ENCODE data around the gene SPDYE6.
"Not testable (repeated sequence)": the region's sequence is repeated elsewhere in the genome, so short reads cannot be mapped to it uniquely, and the experiment has no call there.

SPDYE6 gene

GRCh38 chr7:102326157-102326889 is 29.9 kb downstream of the SPDYE6 start:
- H3K27ac Mint-ChIP-seq, result no peak overlapping the region
- H3K36me3 Mint-ChIP-seq, result no peaks in the 10 kb centered on the region
- peaks cover 6% of the 10 kb centered on the region for H3K27me3 Mint-ChIP-seq
- H3K4me3 Mint-ChIP-seq, result no peak overlapping the region
- no peaks in the 10 kb centered on the region for H3K9me3 Mint-ChIP-seq
- H3K4me1 Mint-ChIP-seq, result no peaks in the 10 kb centered on the region

DNA sequence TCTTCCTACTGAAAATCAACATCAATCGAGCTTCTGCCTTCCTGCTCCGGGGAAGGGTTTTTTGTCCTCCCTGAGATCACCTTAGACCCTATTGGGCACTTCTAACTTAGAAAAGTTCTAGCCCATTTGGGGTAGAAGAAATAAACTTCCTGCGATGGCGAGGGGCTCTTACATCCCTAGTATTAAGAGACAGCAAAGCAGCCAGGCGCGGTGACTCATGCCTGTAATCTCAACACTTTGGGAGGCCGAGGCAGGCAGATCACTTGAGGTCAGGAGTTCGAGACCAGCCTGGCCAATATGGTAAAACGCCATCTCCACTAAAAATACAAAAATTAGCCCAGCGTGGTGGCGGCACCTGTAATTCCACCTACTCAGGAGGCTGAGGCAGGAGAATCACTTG is 31.1 kb downstream of the SPDYE6 start:
- H3K27ac Mint-ChIP-seq, H3K4me3 Mint-ChIP-seq, H3K27me3 Mint-ChIP-seq, H3K36me3 Mint-ChIP-seq, H3K4me1 Mint-ChIP-seq, H3K9me3 Mint-ChIP-seq: not testable (repeated sequence)

DNA sequence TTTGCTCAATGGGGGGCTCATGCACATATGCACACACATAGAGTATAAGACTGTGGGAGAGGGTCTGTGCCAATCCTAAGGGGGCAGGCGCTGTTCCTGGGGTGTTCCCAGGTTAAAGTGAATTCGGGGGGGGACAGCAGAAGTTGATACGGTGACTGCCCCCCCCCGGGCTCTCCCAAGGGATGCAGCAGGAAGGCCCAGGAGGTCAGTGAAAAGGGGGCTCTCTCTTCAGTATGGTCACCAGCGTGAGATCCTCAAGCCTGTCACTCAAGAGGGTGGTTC is 32.4 kb downstream of the SPDYE6 start:
- Mint-ChIP-seq H3K36me3 (no peaks in the 10 kb centered on the region), H3K4me3 (no peak overlapping the region), H3K27ac (no peak overlapping the region), H3K9me3 (no peaks in the 10 kb centered on the region), H3K4me1 (no peaks in the 10 kb centered on the region), H3K27me3 (peaks cover 6% of the 10 kb centered on the region)

GRCh38 chr7:102322202-102322715 is 34.0 kb downstream of the SPDYE6 start:
- Mint-ChIP-seq H3K36me3 (no peaks in the 10 kb centered on the region), H3K4me3 (no peak overlapping the region), H3K4me1 (no peaks in the 10 kb centered on the region), H3K27me3 (peaks cover 2% of the 10 kb centered on the region), H3K27ac (peak overlapping the region; percentile 46), H3K9me3 (no peaks in the 10 kb centered on the region)

DNA sequence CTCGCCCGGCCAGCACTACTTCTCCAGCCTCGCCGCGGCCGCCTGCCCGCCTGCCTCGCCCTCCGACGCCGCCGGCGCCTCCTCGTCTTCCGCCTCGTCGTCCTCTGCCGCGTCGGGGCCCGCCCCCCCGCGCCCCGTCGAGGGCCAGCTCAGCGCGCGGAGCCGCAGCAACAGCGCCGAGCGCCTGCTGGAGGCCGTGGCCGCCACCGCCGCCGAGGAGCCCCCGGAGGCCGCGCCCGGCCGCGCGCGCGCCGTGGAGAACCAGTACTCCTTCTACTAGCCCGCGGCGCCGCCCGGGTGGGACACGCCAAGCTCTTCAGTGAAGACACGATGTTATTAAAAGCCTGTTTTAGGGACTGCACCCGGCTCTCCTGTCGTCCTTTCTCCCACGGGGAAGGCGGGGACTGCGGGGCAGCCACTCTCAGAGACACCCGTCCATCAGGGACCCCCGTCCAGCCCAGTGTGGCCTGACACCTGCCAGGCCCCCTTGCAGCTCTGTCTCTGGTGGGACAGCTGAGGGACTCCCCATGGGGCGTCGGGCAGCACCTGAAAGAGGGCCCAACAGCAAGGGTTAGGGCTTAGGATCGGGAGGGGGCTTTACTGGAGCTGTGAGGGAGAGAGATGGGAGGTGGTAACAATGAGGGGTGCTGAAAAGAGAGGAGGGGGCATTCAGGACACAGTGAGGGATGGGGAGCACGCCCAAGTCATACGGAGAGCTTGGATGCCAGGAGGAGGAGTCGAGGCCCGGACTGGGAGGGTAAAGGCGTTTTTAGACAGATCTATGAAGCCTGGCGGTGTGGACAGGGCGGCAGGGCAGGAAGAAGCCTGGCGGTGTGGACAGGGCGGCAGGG is 34.7 kb downstream of the SPDYE6 start:
- Mint-ChIP-seq H3K4me1 (no peaks in the 10 kb centered on the region), H3K27me3 (peaks cover 2% of the 10 kb centered on the region), H3K36me3 (no peaks in the 10 kb centered on the region), H3K9me3 (no peaks in the 10 kb centered on the region), H3K27ac (no peak overlapping the region), H3K4me3 (no peak overlapping the region)

GRCh38 chr7:102320601-102321350 is 35.5 kb downstream of the SPDYE6 start:
- Mint-ChIP-seq H3K9me3 (no peaks in the 10 kb centered on the region), H3K4me1 (no peaks in the 10 kb centered on the region), H3K27me3 (peaks cover 2% of the 10 kb centered on the region), H3K27ac (no peak overlapping the region), H3K4me3 (no peak overlapping the region), H3K36me3 (no peaks in the 10 kb centered on the region)

DNA sequence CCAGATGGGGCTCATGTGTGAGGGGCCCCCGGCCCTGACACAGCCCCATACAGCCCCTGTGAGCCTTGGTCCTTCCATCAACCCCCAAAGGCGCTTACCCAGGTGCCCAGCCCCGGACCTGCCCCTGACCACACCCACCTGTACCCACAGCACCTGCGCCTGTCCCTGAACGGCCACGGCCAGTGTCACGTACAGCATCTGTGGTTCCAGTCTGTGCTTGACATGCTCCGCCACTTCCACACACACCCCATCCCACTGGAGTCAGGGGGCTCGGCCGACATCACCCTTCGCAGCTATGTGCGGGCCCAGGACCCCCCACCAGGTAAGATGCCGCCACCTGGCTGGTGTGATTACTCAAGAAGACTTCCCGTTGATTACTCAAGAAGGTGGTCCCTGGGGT is 36.1 kb downstream of the SPDYE6 start:
- Mint-ChIP-seq H3K4me3 (no peak overlapping the region), H3K27ac (no peak overlapping the region), H3K9me3 (no peaks in the 10 kb centered on the region), H3K27me3 (peaks cover 2% of the 10 kb centered on the region), H3K36me3 (no peaks in the 10 kb centered on the region), H3K4me1 (no peaks in the 10 kb centered on the region)

GRCh38 chr7:102319671-102320070 is 36.6 kb downstream of the SPDYE6 start:
- Mint-ChIP-seq H3K27me3 (peaks cover 2% of the 10 kb centered on the region), H3K27ac (no peak overlapping the region), H3K9me3 (no peaks in the 10 kb centered on the region), H3K4me3 (no peak overlapping the region), H3K4me1 (no peaks in the 10 kb centered on the region), H3K36me3 (no peaks in the 10 kb centered on the region)

DNA sequence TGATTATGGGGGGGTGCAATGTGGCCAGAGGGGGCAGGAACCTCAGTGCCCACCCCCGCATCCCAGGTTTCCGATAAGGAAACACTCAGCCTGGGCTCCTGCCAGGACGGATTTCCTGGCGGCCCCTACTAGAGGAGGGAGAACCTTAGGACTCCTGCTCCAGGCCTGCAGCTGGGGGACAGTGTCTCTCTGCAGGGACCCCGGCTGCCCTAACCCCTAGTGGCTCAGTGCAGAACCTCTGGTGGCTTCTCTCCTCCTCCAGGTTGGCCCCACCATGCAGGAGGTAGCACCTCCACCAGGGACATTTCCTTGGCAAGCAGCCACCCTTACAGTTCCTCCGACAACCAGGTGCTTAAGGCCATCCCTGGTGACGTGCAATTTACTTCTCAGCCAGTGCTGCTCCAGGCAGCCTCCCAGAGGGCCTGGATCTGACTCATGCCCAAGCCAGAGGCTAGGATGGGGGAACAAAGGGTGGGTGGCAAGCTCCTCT is 37.7 kb downstream of the SPDYE6 start:
- H3K9me3 Mint-ChIP-seq, result no peaks in the 10 kb centered on the region

GRCh38 chr7:102317231-102318059 is 38.8 kb downstream of the SPDYE6 start:
- no peaks in the 10 kb centered on the region for H3K36me3 Mint-ChIP-seq
- no peaks in the 10 kb centered on the region for H3K27me3 Mint-ChIP-seq
- no peaks in the 10 kb centered on the region for H3K9me3 Mint-ChIP-seq
- H3K4me3 Mint-ChIP-seq, result no peak overlapping the region
- H3K27ac Mint-ChIP-seq, result no peak overlapping the region
- no peaks in the 10 kb centered on the region for H3K4me1 Mint-ChIP-seq

More for the DNA sequence above, 37.7 kb downstream of the SPDYE6 start:
- Mint-ChIP-seq H3K4me3 (no peak overlapping the region), H3K27ac (no peak overlapping the region), H3K4me1 (no peaks in the 10 kb centered on the region), H3K36me3 (no peaks in the 10 kb centered on the region), H3K27me3 (peaks cover 2% of the 10 kb centered on the region)

GRCh38 chr7:102313997-102314780 is 42.1 kb downstream of the SPDYE6 start:
- Mint-ChIP-seq H3K4me3 (no peak overlapping the region), H3K4me1 (no peaks in the 10 kb centered on the region), H3K27me3 (no peaks in the 10 kb centered on the region), H3K36me3 (no peaks in the 10 kb centered on the region), H3K9me3 (no peaks in the 10 kb centered on the region), H3K27ac (no peak overlapping the region)

GRCh38 chr7:102312317-102312716 is 43.9 kb downstream of the SPDYE6 start:
- H3K4me3 Mint-ChIP-seq, result no peak overlapping the region
- no peaks in the 10 kb centered on the region for H3K36me3 Mint-ChIP-seq
- no peak overlapping the region for H3K27ac Mint-ChIP-seq
- no peaks in the 10 kb centered on the region for H3K27me3 Mint-ChIP-seq
- no peaks in the 10 kb centered on the region for H3K4me1 Mint-ChIP-seq
- H3K9me3 Mint-ChIP-seq, result no peaks in the 10 kb centered on the region

GRCh38 chr7:102310414-102310815 is 45.8 kb downstream of the SPDYE6 start:
- Mint-ChIP-seq H3K4me1 (no peaks in the 10 kb centered on the region), H3K9me3 (no peaks in the 10 kb centered on the region), H3K36me3 (no peaks in the 10 kb centered on the region), H3K4me3 (no peak overlapping the region), H3K27me3 (no peaks in the 10 kb centered on the region), H3K27ac (no peak overlapping the region)

DNA sequence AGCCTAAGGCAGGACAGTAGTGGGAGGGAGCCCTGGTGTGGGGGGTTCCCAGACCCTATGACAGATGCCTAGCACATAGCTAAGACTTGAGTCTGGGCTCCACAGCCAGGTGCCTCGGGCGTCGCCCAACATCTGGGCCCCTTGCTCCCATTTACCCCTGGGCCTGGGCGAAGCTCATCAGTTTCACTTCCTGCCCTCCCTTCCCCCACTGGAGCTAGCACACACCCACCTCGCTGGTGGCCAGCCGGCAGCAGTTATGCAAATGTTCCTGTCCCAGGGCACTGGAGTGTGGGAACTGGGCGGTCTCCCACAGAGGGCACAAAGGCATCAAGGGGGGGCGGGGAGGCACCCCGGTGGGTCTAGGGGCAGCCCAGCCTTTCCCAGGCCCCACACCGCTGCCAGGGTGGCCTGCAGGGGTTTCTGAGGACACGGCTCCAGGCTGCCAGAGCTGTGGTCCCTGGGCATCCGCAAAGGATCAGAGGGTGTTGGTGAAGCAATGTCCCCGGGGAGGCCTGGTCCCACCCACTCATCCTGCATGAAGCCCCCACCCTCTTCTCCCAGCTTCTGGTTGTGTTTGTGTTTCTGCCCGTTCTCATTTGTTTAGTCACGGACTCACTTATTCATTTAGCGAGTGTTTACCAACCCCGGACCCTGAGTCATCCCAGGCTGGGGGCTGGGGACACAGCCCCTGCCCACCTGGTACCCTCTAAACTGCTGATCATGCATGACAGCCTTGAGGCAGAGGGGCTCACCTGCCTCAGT is 49.1 kb downstream of the SPDYE6 start:
- no peaks in the 10 kb centered on the region for H3K27me3 Mint-ChIP-seq
- H3K4me3 Mint-ChIP-seq, result no peak overlapping the region
- H3K9me3 Mint-ChIP-seq, result no peaks in the 10 kb centered on the region
- H3K4me1 Mint-ChIP-seq, result no peaks in the 10 kb centered on the region
- no peak overlapping the region for H3K27ac Mint-ChIP-seq
- H3K36me3 Mint-ChIP-seq, result no peaks in the 10 kb centered on the region
